WTC11 (cell line): ENCODE data around the gene NINL.

Experiments used
- MAX ChIP-seq: sonication (generic); formaldehyde crosslinking; IDR thresholded peaks from 2 replicates; pipeline ENCODE4 v1.8.0; 2022; ENCODE audit warnings: mild to moderate bottlenecking, missing genetic modification reagents
- TCF7 ChIP-seq: sonication (generic); formaldehyde crosslinking; IDR thresholded peaks from 2 replicates; pipeline ENCODE4 v1.8.0; 2022; ENCODE audit warnings: mild to moderate bottlenecking, low read depth, missing genetic modification reagents, moderate library complexity

GRCh38 chr20:25525295-25525694, 60.0 kb downstream of the NINL start:
- TF ChIP-seq TCF7 (CRISPR knock-in tag) = no peak
- no peak for TF ChIP-seq MAX
